Tibial nerve (tissue), 3 donors: ENCODE data around the gene PLXNB3.
"Not testable (repeated sequence)": the region's sequence is repeated elsewhere in the genome, so short reads cannot be mapped to it uniquely, and the experiment has no call there.

Experiments used
- POLR2A ChIP-seq, 2 donors: fragments of 450-650 bp; IDR thresholded peaks; one replicate each; pipeline ENCODE4 v1.6.1; 2017; ENCODE audit warnings: antibody characterized with exemption in 2 of 2, mild to moderate bottlenecking in 2 of 2, moderate library complexity in 2 of 2
- TF ChIP-seq, protein P1 (sequence below), 5 experiments: fragments of 200-600 bp in 3 of 5; fragments of 450-650 bp in 2 of 5; sonication (generic) in 3 of 5; IDR thresholded peaks; one replicate each; pipeline ENCODE4 v1.5.1; 2016 to 2019; ENCODE audit warnings: antibody characterized with exemption in 5 of 5, mild to moderate bottlenecking in 3 of 5, moderate library complexity in 2 of 5

- TF ChIP-seq POLR2A (IDR thresholded peaks at IDR 0.05): not testable (repeated sequence)
- TF ChIP-seq, protein P1, sequence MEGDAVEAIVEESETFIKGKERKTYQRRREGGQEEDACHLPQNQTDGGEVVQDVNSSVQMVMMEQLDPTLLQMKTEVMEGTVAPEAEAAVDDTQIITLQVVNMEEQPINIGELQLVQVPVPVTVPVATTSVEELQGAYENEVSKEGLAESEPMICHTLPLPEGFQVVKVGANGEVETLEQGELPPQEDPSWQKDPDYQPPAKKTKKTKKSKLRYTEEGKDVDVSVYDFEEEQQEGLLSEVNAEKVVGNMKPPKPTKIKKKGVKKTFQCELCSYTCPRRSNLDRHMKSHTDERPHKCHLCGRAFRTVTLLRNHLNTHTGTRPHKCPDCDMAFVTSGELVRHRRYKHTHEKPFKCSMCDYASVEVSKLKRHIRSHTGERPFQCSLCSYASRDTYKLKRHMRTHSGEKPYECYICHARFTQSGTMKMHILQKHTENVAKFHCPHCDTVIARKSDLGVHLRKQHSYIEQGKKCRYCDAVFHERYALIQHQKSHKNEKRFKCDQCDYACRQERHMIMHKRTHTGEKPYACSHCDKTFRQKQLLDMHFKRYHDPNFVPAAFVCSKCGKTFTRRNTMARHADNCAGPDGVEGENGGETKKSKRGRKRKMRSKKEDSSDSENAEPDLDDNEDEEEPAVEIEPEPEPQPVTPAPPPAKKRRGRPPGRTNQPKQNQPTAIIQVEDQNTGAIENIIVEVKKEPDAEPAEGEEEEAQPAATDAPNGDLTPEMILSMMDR (IDR thresholded peaks at IDR 0.05): not testable (repeated sequence)
Measured at GRCh38 chrX:153746991-153747390, 17.1 kb upstream of the PLXNB3 start.
